ENCODE measurements around the gene KIF18A. TPM values are rescaled to one million over a fixed set of nuclear protein-coding genes. Genes with fewer than 3 reads are reported as not detected.

KIF18A gene
- total and polyA plus RNA-seq, 9 of the 15 experiments (the other 6 are each of a cell fraction or from before 2014, with no cell fraction given), result 15.1 to 36.1 (median 24.3) TPM

- H3K4me1 ChIP-seq (replicated peaks in 1 of 2; ENCODE audit: control insufficient read depth in 2 of 2, insufficient read depth in 2 of 2, low read length in 2 of 2), result no peaks in the 10 kb centered on the region
- H3K27ac ChIP-seq (ENCODE audit: extremely low read depth, low read depth, low read length), result no peak overlapping the region
- ChIA-PET POLR2A (no interaction called here), CTCF (ENCODE audit: low intra/inter-chr PET ratio) (no interaction called here)
- no peak overlapping the region for H3K4me3 ChIP-seq
- in situ Hi-C loops (cut with MboI) (no loop called here), intact Hi-C loops (cut with micrococcal nuclease) (no loop called here)
- FAIRE-seq (peak; percentile 11), ATAC-seq (no peak), DNase-seq (ENCODE audit: extremely low read depth in 1 of 4, low spot score in 3 of 4) (no peak)
- H3K79me2 ChIP-seq (ENCODE audit: control insufficient read depth, insufficient read depth, low read length), result no peaks in the 10 kb centered on the region
- no peaks in the 10 kb centered on the region for H3K9me1 ChIP-seq (ENCODE audit: control insufficient read depth, insufficient read depth, low read length)
- H4K20me1 ChIP-seq (replicated peaks; ENCODE audit: control insufficient read depth, insufficient read depth, low read length), result no peaks in the 10 kb centered on the region
- TF ChIP-seq ZNF239 (CRISPR knock-in tag; IDR thresholded peaks at IDR 0.05) (no peak), EWSR1 (IDR thresholded peaks at IDR 0.05; ENCODE audit: borderline replicate concordance, low read depth, partially characterized antibody) (no peak), RBFOX2 (IDR thresholded peaks at IDR 0.05; ENCODE audit: low read depth, low read length) (no peak), SMARCA5 (IDR thresholded peaks at IDR 0.05) (no peak), ARID4B (CRISPR knock-in tag; IDR thresholded peaks at IDR 0.05) (no peak), ZNF318 (IDR thresholded peaks at IDR 0.05; ENCODE audit: borderline replicate concordance in 1 of 2, low read depth in 1 of 2) (no peak)
- TF ChIP-seq, protein P1, sequence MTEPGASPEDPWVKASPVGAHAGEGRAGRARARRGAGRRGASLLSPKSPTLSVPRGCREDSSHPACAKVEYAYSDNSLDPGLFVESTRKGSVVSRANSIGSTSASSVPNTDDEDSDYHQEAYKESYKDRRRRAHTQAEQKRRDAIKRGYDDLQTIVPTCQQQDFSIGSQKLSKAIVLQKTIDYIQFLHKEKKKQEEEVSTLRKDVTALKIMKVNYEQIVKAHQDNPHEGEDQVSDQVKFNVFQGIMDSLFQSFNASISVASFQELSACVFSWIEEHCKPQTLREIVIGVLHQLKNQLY (CRISPR knock-in tag; conservative IDR thresholded peaks at IDR 0.05), result no peak
- H2AFZ ChIP-seq (ENCODE audit: low read depth, low read length), result no peak overlapping the region
- WGBS (ENCODE audit: insufficient coverage, low coverage, missing lambda C conversion rate), result 86% methylated on average over 2 of the region's 2 CpGs
- BruUV-seq (replicated peaks), result no TSS peak
- H3K9ac ChIP-seq (ENCODE audit: insufficient read depth in 1 of 2, low read depth in 2 of 2, low read length in 2 of 2), result no peak overlapping the region
- peaks cover 15% of the 10 kb centered on the region; the same call in 2 of the 3 replicates for H3K36me3 ChIP-seq (ENCODE audit: control insufficient read depth, insufficient read depth, low read length)
- no peaks in the 10 kb centered on the region for H3K27me3 ChIP-seq (ENCODE audit: control insufficient read depth in 2 of 2, insufficient read depth in 2 of 2, low read length in 2 of 2)
- H3K9me3 ChIP-seq (replicated peaks; ENCODE audit: control insufficient read depth, insufficient read depth, low read depth, low read length), result no peaks in the 10 kb centered on the region
- H3K4me2 ChIP-seq (ENCODE audit: insufficient read depth, low read length), result no peak overlapping the region
These were observed 90.1 kb downstream of the KIF18A start for GRCh38 chr11:28017816-28018215.

Measured in K562 (cell line).